Fibroblast of lung (primary cell): ENCODE data around the gene TTC22. TPM values are rescaled to one million over a fixed set of nuclear protein-coding genes. Genes with fewer than 3 reads are reported as not detected.

Source experiments
- DNase-seq, 2 donors: peaks; one replicate each; pipeline versions ENCODE4 v3.0.0 to v3.0.0-alpha.2; 2010; ENCODE audit warnings: low read depth in 2 of 2
- H2AFZ ChIP-seq: 2 replicates; pipeline ENCODE4 v1.5.1; 2012; ENCODE audit warnings: low read length, control low read depth, inconsistent platforms
- H3K27ac ChIP-seq: 2 replicates; pipeline ENCODE4 v1.5.1; 2011; ENCODE audit warnings: low read length, control low read depth; ENCODE audit not compliant: insufficient read depth
- H3K27me3 ChIP-seq: 2 replicates; pipeline ENCODE4 v1.5.1; 2011; ENCODE audit warnings: mild to moderate bottlenecking, low read length; ENCODE audit not compliant: control insufficient read depth, insufficient read depth
- H3K36me3 ChIP-seq: 2 replicates; pipeline ENCODE4 v1.5.1; 2011; ENCODE audit warnings: low read length; ENCODE audit not compliant: control insufficient read depth, insufficient read depth
- H3K4me1 ChIP-seq: 2 replicates; pipeline ENCODE4 v1.5.1; 2011; ENCODE audit warnings: low read length; ENCODE audit not compliant: control insufficient read depth, insufficient read depth; ENCODE audit errors: extremely low read depth
- H3K4me2 ChIP-seq: 2 replicates; pipeline ENCODE4 v1.5.1; 2011; ENCODE audit warnings: low read length, control low read depth; ENCODE audit not compliant: insufficient read depth; ENCODE audit errors: extremely low read depth
- H3K4me3 ChIP-seq, 4 experiments: fragments of 200-600 bp in 1 of 4; sonication (generic) in 1 of 4; replicated peaks in 1 of 4; 2 replicates each; pipeline ENCODE4 v1.5.1; 2011 to 2016; ENCODE audit warnings: low read length in 4 of 4, low read depth in 3 of 4, mild to moderate bottlenecking in 3 of 4, control low read depth in 2 of 4, inconsistent platforms in 1 of 4, mixed read lengths in 1 of 4; ENCODE audit not compliant: insufficient read depth in 1 of 4; ENCODE audit errors: control extremely low read depth in 1 of 4
- H3K79me2 ChIP-seq: 2 replicates; pipeline ENCODE4 v1.5.1; 2012; ENCODE audit warnings: mild to moderate bottlenecking, low read length, inconsistent platforms; ENCODE audit not compliant: control insufficient read depth, insufficient read depth
- H3K9ac ChIP-seq: 2 replicates; pipeline ENCODE4 v1.5.1; 2011; ENCODE audit warnings: mild to moderate bottlenecking, low read length, control low read depth; ENCODE audit not compliant: insufficient read depth
- H3K9me3 ChIP-seq: 2 replicates; pipeline ENCODE4 v1.5.1; 2012; ENCODE audit warnings: low read depth, low read length; ENCODE audit not compliant: control insufficient read depth, insufficient read depth
- H4K20me1 ChIP-seq: 2 replicates; pipeline ENCODE4 v1.5.1; 2011; ENCODE audit warnings: low read length; ENCODE audit not compliant: control insufficient read depth, insufficient read depth; ENCODE audit errors: extremely low read depth
- CTCF ChIP-seq, 2 donors: IDR thresholded peaks in 1 of 2; conservative IDR thresholded peaks in 1 of 2; 1 replicate in 1 of 2; 2 replicates in 1 of 2; pipeline ENCODE4 v1.5.1; 2011 to 2012; ENCODE audit warnings: low read length in 2 of 2, control low read depth in 1 of 2, inconsistent platforms in 1 of 2, low read depth in 1 of 2, mild to moderate bottlenecking in 1 of 2
- EZH2 ChIP-seq: IDR thresholded peaks from 2 replicates; pipeline ENCODE4 v1.5.1; 2012; ENCODE audit warnings: low read length, control low read depth, mild to moderate bottlenecking; ENCODE audit errors: missing control alignments
- polyA plus RNA-seq, 2 donors: library from polyadenylated mRNA; depleted of rRNA in 1 of 2; stranded (reverse) in 1 of 2; unstranded in 1 of 2; fragments of >200 nt; gene quantifications; 2 replicates each; pipeline ENCODE4 v1.2.1, GENCODE V29; 2011 to 2012; ENCODE audit warnings: missing spikeins in 1 of 2
- total RNA-seq: library from RNA; depleted of rRNA; stranded (reverse); fragments of >200 nt; gene quantifications from 2 replicates; pipeline ENCODE4 v1.2.1, GENCODE V29; 2014

The TTC22 gene
- total and polyA plus RNA-seq, 2 donors (not counting 1 experiment from before 2014, with no cell fraction given): not detected

GRCh38 chr1:54787604-54788003, 13.5 kb downstream of the TTC22 start:
- no peaks in the 10 kb centered on the region for H3K9me3 ChIP-seq
- peaks cover 2% of the 10 kb centered on the region for H4K20me1 ChIP-seq
- no peak for DNase-seq
- H3K4me3 ChIP-seq: no peak overlapping the region
- H3K9ac ChIP-seq: no peak overlapping the region
- no peak for TF ChIP-seq EZH2
- TF ChIP-seq CTCF (conservative IDR thresholded peaks at IDR 0.05 in 1 of 2, IDR thresholded peaks at IDR 0.05 in 1 of 2; ENCODE audit: low read depth in 1 of 2, low read length in 2 of 2): no peak
- H3K36me3 ChIP-seq: no peaks in the 10 kb centered on the region
- no peak overlapping the region for H3K4me2 ChIP-seq
- H3K4me1 ChIP-seq: no peaks in the 10 kb centered on the region
- H3K27ac ChIP-seq: no peak overlapping the region
- H3K27me3 ChIP-seq: peaks cover 2% of the 10 kb centered on the region
- no peak overlapping the region for H2AFZ ChIP-seq
- H3K79me2 ChIP-seq: no peaks in the 10 kb centered on the region

- peaks cover 7% of the 10 kb centered on the region for H3K27me3 ChIP-seq
Observed at GRCh38 chr1:54786778-54787177, 14.3 kb downstream of the TTC22 start.

GRCh38 chr1:54784066-54784465, 17.1 kb downstream of the TTC22 start:
- TF ChIP-seq CTCF (conservative IDR thresholded peaks at IDR 0.05 in 1 of 2, IDR thresholded peaks at IDR 0.05 in 1 of 2; ENCODE audit: low read depth in 1 of 2, low read length in 2 of 2) (no peak), EZH2 (no peak)

More at GRCh38 chr1:54786778-54787177, 14.3 kb downstream of the TTC22 start:
- H2AFZ ChIP-seq: no peak overlapping the region
- no peak for DNase-seq
- H4K20me1 ChIP-seq: peaks cover 2% of the 10 kb centered on the region
- no peaks in the 10 kb centered on the region for H3K79me2 ChIP-seq
- H3K4me3 ChIP-seq: no peak overlapping the region
- no peak overlapping the region for H3K4me2 ChIP-seq
- TF ChIP-seq CTCF (conservative IDR thresholded peaks at IDR 0.05 in 1 of 2, IDR thresholded peaks at IDR 0.05 in 1 of 2; ENCODE audit: low read depth in 1 of 2, low read length in 2 of 2) (no peak), EZH2 (no peak)
- no peaks in the 10 kb centered on the region for H3K9me3 ChIP-seq
- no peaks in the 10 kb centered on the region for H3K36me3 ChIP-seq
- H3K27ac ChIP-seq: no peak overlapping the region
- no peaks in the 10 kb centered on the region for H3K4me1 ChIP-seq
- no peak overlapping the region for H3K9ac ChIP-seq

More at GRCh38 chr1:54784066-54784465, 17.1 kb downstream of the TTC22 start:
- Histone ChIP-seq H3K4me1 (no peaks in the 10 kb centered on the region), H3K4me2 (no peak overlapping the region), H3K27me3 (peaks cover 16% of the 10 kb centered on the region), H3K79me2 (no peaks in the 10 kb centered on the region), H3K9me3 (no peaks in the 10 kb centered on the region), H4K20me1 (peaks cover 2% of the 10 kb centered on the region), H3K9ac (no peak overlapping the region), H3K36me3 (no peaks in the 10 kb centered on the region), H2AFZ (no peak overlapping the region), H3K4me3 (no peak overlapping the region), H3K27ac (no peak overlapping the region)
- no peak for DNase-seq
